Activated CD8-positive, alpha-beta memory T cell treated with anti-CD3 and anti-CD28 coated beads, Interleukin-2, amount 50 U/mL, for 24 hours (primary cell): Measurements from ENCODE around the gene CYP20A1.
"Not testable (repeated sequence)": the region's sequence is repeated elsewhere in the genome, so short reads cannot be mapped to it uniquely, and the experiment has no call there.

Experiments used
- DNase-seq: peaks from one replicate; pipeline ENCODE4 v3.0.0-alpha.2; 2020; ENCODE audit errors: extremely low read depth

CYP20A1 gene, protein sequence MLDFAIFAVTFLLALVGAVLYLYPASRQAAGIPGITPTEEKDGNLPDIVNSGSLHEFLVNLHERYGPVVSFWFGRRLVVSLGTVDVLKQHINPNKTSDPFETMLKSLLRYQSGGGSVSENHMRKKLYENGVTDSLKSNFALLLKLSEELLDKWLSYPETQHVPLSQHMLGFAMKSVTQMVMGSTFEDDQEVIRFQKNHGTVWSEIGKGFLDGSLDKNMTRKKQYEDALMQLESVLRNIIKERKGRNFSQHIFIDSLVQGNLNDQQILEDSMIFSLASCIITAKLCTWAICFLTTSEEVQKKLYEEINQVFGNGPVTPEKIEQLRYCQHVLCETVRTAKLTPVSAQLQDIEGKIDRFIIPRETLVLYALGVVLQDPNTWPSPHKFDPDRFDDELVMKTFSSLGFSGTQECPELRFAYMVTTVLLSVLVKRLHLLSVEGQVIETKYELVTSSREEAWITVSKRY

DNA sequence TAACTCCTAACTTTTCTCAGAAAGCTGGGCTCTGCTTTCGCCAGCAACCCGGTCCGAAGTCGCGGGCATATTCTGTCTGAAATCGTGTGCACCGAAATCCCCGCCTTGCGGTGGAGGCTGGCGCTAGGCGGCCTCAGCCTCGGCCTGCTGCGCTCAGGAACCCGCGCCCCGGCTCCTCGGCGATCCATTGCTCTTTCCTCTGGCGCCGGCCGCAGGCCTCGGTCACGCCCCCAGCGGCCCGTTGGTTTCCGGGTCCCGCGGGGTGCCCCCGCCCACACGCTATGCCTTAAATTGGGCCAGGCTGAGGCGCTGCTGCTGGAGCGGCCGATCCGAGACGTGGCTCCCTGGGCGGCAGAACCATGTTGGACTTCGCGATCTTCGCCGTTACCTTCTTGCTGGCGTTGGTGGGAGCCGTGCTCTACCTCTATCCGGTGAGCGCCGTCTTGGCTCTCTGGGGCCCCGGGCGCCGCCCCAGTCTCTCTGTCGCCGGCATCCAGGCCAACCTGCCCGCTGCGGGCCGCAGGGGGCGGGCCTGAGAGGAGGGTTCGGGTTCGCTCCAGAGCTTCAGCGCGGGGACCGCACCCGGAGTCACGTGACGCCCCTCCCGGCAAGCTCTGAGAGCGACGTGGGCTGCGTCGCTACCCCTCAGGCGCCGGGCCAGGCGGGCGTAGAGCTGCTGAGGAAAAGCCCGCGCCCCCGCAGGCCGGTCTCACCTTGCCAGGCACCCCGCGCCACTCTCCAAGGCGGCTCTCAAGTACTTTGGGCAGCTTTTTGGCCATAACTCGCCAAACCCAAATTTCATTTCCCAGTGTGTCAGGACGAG, at the start of gene CYP20A1:
TSS of gene CYP20A1 (plus strand) at position 315 of the 823 bp plus-strand sequence. CDS start at position 360, 45 bp downstream.
- DNase-seq: peak; percentile 89

- not testable (repeated sequence) for DNase-seq
These were observed 48.3 kb upstream of the CYP20A1 start for GRCh38 chr2:203190547-203190946.

DNA sequence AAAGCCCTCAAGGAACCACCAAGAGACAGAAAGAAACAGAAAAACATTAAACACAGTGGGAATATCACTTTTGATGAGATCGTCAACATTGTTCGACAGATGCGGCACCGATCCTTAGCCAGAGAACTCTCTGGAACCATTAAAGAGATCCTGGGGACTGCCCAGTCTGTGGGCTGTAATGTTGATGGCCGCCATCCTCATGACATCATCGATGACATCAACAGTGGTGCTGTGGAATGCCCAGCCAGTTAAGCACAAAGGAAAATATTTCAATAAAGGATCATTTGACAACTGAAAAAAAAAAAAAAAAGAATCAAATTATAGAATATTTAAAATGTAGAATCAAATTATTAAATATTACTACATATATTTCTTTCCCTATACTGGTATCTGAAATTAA, 47.8 kb upstream of the CYP20A1 start:
- DNase-seq: not testable (repeated sequence)

DNA sequence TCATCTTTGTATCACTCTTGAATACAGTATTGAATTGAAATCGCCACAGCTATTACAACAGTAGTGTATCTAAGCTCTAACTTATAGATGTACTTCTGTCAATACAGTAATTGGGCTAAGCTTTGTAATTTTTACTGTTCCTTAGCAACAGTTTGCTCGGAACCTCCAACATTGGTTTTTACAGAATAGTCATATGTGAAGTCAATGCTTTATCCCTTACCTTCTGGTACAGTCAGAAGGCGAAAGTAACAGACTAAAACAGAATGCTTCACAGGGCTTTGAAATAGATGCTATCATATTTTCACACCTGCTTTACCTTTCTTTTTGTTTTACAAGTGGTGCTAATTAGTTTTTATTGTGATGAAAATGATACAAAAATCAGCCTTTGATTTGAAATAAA, 46.9 kb upstream of the CYP20A1 start:
- no peak for DNase-seq

DNA sequence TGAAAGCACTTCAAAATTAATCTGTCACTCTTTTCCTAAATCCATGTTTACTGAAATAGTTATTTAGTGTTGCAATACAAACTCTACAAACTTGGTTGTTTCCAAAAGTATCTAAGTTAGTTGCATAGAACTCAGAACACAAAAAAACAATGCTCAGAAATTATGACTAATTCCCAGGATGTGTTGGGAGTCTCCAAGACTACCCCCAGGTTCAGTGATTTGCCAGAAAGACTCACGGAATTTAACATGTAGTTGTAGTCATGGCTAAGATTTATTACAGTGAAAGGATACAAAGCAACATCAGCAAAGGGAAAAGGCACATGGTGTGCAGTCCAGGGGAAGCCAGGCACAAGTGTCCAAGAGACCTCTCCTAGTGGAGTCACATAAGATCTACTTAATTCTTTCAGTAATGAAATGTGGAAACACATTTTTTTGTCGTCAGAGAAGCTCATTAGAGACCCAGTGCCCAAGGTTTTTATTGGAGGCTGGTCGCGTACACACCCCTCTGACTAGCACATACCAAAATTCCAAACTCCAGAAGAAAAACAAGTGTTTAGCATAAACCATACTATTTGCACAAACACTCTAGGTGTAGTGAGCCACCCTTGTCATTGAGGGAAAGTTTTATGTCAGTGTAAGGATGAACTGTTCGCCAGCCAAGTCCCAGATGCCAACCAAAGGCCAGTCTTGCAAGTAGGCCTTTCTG, 43.3 kb upstream of the CYP20A1 start:
- DNase-seq: no peak

- no peak for DNase-seq
These were observed 38.0 kb upstream of the CYP20A1 start for GRCh38 chr2:203200866-203201265.

- DNase-seq: no peak
These were observed 37.4 kb upstream of the CYP20A1 start for GRCh38 chr2:203201426-203201825.

DNA sequence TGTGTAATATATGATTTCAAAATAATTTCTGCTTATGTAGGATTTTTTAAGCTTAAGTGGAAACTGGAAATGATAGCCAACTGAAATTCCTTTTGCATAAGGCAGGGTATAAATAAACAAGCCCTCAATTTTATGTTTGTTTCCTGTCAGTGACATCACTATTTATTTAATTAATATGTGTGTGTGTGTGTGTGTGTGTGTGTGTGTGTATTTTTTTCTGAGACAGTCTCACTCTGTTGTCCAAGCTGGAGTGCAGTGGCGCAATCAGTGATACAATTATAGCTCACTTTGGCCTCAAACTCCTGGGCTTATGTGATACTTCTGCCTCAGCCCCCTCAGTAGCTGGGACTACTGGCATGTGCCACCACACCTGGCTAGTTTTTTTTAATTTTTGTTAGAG, 29.3 kb upstream of the CYP20A1 start:
- DNase-seq: no peak

GRCh38 chr2:203225423-203226039, 13.3 kb upstream of the CYP20A1 start:
- DNase-seq: no peak

GRCh38 chr2:203229674-203230073, 9.1 kb upstream of the CYP20A1 start:
- not testable (repeated sequence) for DNase-seq

DNA sequence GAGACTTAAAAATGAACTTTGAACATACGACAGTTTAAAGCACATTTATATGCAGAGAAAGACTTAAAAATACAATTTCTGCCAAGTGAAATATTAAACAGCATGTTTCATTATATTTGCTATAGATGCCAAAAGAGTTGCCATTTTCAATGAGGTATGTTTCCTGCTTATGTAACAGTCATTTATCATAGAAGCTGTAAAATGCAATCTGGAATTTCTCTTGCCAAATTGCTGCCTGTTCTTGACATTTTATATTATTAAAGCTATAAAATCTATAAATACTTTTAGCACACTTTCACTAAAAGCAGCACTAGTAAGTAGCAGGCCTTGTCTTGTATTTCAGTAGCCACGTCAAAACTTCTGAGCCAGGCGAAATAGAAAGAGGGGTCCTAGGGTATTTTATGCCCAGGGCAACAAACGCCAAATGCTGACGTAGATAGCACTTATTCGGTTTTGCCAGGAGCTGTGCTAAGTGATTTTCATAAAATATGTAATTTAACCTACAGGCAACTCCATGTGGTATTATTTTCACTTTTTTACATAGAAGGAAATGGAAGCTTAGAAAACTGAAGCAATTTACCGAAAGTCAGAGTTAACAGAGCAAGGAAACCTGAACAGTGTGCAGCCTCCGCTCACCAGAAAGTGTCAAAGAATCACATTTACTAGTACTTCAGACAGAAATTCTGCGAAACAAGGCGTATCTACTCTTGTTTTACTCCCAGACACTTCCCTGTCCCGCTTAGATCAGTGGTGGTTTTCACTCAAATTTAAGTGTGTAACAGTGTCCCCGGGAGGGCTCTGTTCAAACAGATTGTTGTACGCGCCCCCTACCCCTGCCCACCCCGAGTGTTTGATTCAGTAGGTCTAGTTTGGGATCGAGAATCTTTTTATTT, 1.2 kb upstream of the CYP20A1 start:
- DNase-seq: no peak

DNA sequence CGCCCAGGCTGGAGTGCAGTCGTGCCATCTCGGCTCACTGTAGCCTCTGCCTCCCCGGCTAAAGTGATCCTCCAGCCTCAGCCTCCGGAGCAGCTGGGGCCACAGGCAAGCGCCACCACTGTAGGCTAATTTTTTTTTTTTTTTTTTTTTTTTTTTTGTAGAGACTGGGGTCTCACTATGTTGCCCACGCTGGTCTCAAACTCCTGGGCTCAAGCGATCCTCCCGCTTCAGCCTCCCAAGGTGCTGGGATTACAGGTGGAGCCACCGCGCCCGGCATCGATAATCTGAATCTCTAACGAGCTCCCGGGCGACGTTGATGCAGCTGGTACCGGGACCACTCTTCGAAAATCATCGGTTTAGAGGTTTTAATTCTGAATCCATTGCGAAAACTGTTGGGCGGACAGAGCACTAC, 520 bp upstream of the CYP20A1 start:
- no peak for DNase-seq

- no peak for DNase-seq
These were observed 1.7 kb downstream of the CYP20A1 start for GRCh38 chr2:203240491-203240890.

- DNase-seq: no peak
These were observed 3.7 kb downstream of the CYP20A1 start for GRCh38 chr2:203242518-203242917.

- no peak for DNase-seq
These were observed 7.8 kb downstream of the CYP20A1 start for GRCh38 chr2:203246646-203247045.

DNA sequence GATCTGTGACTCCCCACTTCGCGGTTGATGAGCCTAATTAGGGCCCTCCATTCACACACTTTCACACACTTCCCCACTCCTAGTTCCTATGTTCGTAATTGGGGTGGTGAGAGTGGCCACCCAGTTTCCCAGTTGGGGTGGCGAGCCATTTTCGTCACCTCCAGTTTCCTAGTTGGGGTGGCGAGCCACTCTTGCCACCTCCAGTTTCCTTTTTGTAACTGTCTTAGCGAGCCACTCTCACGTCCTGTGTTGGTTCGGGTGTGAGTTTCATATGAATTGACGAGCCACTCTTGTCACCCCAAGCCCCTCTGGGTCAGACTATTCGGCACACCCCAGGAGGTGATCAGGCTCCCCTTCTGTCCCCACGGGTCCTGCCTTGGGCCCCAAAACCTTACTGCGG, 14.0 kb downstream of the CYP20A1 start:
- DNase-seq: no peak

GRCh38 chr2:203253422-203254095, 14.7 kb downstream of the CYP20A1 start:
- DNase-seq: not testable (repeated sequence)

DNA sequence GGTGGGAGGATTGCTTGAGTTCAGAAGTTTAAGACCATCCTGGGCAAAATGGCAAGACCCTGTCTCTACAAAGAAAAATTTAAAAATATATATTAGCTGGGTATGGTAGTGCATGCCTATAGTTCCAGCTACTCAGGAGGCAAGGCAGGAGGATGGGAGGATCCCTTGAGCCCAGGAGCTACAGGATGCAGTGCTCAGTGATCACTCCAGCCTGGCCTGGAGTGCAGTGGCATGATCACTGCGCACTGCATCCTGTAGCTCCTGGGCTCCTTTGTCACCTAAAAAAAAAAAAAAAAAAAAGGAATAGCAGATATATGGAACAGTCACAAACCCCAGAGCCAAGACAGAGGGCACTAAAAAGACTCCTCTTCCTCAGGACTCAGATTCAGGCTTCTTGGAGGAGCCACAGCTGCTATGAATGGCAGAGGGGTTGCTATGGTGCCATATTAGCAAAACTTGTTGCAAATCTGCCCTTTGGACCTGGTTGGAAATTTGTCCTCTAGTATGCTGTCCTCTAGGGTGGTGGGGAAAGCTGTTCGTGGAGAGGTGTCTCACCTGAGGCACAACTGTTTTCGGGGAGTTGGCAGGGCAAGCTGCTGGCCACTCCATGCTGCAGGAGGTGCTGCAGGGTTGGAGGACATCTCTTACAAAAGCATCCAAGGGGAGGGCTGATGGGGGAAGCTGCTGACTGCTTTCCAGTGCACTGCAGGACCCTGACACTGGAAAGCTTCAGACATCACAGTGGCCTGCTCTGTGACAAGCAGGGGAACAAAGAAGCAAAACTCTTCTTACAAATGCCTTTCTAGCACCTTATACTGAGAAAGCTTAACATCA, 22.7 kb downstream of the CYP20A1 start:
- no peak for DNase-seq

GRCh38 chr2:203279288-203279687, 40.5 kb downstream of the CYP20A1 start:
- DNase-seq: no peak
